GM21825 (cell line): Measurements from ENCODE around the gene IL31.
"Not testable (repeated sequence)": the region's sequence is repeated elsewhere in the genome, so short reads cannot be mapped to it uniquely, and the experiment has no call there.

Source experiments
- ATAC-seq: cut with Tn5 transposase; IDR thresholded peaks from one replicate; pipeline ENCODE4 v1.9.1; 2021; ENCODE audit warnings: mild to moderate bottlenecking, moderate library complexity; ENCODE audit not compliant: unreplicated experiment

IL31 gene

DNA sequence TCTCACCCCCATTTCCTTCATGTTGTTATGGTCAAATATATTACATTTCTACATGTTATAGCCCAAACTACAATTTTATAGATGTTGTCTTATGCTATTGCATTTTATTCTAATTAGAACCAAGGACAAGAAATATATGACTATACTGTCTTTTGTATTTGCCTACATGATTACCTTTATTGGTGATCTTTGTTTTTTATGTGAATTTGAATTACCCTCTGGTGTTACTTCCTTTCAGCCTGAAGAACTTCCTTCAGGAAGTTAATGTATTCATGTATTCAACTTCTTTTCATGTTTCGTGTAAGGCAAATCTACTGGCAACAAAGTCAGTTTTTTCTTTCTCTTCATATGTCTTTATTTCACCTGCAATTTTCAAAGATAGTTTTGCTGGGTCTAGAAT lies 20.8 kb upstream of the IL31 start:
- ATAC-seq = no peak

DNA sequence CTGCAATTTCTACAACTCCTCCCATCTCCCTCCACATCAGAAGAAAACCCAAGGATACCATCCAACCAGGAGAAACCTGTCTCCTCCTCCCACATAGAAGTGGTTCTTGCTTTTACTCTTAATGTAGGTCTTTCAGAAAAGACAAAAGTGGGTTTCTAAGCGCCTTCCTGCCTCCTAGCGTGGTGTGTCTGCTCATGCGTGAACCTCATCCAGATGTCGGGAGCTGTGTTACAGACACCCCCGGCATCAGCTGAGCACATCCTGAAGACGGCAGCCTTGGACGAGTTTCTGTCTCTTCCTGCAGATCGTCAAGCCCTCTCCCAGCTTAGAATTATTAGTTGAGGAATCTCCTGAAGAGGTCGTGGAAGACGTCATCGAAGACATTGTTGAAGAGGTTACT lies 18.4 kb upstream of the IL31 start:
- ATAC-seq = no peak

DNA sequence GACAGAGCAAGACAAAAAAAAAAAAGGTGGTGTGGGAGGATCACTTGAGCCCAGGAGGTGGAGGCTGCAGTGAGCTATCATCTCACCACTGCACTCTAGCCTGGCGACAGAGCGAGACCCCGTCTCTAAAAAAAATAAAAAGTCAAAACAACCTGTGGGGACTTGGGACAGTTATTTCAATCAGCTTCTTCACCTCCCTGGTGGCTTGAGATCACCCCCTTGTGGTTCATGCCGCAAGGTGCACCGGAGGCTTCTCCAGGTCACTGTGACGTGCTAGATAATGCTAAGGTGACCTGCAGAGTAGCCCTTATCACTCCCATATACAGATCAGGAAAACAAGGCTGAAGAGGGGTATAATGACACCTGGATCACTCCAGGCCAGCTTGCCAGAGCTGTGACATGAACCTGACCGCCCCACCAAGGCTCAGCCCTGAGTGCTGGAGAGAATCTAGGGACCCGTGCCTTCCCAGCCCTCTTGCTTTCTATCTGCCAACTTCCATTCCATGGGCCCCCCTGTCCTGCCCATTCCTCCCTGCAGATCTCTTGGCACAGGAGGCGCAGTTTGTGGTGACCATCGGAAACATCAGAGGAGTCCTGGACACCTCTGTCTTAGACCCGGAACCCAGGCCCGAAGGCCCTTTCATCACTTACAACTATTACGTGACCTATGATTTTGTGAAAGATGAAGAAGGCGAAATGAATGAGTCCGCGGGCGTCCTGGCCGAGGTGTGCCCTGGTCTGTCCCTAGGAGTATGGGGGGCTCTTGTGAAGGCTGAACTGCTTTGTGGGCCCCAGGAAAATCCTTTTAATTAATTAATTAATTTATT lies 17.0 kb upstream of the IL31 start:
- ATAC-seq = no peak

DNA sequence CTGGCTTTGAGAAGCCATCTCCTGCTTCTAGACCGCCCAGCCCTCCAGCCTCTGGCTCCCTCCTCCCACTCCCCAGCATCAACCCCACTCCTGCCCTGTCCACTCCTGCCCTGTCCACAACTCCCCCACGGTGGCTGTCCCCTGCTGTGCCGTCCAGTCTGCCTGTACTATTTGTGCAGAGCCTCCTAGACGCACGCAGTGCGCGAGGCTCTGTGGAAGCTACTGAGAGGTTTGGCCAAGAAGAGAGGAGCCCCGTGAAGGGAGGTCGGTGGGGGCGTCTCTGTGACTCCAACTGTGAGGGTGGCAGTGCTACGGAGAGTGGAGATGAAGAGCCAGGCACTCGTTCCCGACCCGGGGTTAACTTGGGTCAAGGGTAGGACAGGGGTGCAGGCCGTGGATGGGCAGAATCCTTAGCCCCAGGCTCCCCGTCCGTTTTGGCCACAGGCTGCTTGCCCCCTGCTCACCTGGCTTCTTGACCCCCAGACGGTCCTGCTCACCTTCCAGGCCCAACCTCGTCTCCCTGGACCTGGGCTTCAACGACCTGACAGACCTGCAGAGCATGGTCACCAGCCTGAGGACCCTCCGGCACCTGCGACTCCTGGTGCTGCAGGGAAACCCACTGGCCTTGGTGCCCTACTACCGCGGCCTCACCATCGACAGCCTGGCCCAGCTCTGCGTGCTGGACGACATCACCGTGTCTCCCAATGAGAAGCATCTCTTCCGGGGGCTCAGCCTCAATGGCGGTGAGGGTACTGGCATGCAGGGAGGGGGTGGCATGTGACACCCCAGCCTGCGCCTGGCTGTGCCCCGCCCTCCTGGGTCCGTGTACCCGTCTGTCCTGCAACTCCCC lies 15.8 kb upstream of the IL31 start:
- no peak for ATAC-seq

DNA sequence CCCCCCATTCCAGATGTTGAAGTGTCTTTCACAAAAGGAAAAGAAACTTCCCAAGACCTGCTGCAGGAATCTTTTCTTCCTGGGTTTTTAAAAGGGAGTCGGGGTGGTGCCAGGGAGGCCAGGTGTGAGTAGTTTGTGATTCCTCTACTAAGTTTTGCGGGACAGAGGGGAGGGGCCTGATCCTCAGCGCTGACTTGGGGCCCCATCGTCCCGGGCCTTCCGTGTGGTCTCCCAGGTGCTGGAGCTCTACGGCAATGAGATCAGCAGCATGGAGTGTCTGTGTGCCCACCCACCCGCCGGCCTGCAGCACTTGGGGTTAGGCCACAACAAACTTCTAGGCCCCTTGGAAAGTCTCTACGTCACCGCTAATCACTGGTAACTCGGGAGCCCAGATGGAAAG lies 13.4 kb upstream of the IL31 start:
- ATAC-seq = no peak

DNA sequence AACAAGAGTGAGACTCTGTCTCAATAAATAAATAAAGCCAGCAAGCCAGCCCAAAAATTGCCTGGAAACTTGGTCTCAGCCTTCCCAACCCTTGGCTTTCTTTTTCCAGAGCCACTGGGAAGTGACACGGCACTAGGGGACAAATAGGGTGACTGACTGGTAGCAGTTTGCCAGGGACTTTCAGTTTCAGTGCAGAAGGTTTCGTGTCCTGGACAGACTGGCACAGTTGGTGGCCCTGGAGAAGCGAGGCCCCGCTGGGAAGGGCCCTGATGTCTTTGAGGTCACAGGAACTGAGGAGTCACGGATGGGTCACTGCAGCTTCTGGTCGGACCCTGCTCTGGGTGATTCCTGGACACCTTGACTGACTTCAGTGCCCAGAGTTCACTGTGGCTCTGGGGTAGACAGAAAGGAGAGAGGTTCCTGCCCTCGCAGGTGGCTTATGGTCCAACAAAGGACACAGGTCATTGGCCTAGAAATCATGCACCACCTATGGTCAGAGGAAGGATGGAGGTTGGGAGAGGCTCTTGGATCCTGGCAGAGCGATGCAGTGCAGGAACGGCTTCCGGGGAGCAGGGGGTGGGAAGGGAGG lies 11.6 kb upstream of the IL31 start:
- ATAC-seq = no peak

DNA sequence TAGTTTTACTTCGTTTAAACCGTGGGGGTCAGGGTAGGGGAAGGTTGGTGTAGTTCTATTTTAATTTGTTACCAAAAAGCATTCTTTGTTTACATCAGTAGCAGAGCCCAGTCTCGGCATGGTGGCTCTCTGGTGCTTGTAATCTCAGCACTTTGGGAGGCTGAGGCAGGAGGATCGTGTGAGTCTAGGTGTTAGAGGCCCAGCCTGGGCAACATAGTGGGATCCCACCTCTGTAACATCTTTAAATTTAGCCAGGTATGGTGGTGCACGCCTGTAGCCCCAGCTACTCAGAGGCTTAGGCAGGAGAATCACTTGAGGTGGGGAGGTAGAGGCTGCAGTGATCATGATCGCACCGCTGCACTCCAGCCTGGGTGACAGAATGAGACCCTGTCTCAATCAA lies 11.1 kb upstream of the IL31 start:
- no peak for ATAC-seq

DNA sequence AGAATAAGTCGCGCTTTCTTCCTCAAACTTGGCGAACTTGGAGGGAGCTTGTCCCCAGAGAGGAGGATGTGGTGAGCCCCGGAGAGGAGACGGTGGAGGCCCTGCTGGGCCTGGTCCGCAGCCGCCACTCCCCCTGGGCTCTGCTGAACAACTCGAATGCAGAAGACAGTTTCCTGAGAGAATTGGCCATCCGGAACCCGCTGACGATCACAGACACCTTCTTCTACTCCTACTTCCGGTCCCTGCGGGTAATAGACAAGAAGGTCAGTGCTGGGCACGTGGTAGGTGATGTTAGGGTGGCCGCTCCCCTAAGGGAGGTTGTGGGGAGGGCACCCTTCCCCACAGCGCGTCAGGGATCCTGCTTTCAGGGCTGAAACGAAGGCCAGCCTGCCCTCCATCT lies 10.5 kb upstream of the IL31 start:
- no peak for ATAC-seq

DNA sequence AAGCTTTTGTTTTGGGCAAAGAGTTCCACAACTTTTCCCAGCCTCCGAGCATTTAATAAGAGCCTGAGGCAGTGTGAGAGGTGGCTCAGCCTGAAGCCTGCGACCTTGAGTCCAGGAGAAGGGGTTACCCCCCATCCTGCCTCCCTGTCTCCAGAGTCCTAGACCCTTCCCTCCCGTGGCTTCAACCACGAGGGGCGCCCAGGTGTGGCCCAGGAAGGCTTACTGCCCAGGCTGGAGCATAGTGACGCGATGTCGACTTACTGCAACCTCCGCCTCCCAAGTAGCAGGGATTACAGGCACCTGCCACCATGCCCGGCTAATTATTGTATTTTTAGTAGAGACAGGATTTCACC lies 9.5 kb upstream of the IL31 start:
- ATAC-seq = no peak

DNA sequence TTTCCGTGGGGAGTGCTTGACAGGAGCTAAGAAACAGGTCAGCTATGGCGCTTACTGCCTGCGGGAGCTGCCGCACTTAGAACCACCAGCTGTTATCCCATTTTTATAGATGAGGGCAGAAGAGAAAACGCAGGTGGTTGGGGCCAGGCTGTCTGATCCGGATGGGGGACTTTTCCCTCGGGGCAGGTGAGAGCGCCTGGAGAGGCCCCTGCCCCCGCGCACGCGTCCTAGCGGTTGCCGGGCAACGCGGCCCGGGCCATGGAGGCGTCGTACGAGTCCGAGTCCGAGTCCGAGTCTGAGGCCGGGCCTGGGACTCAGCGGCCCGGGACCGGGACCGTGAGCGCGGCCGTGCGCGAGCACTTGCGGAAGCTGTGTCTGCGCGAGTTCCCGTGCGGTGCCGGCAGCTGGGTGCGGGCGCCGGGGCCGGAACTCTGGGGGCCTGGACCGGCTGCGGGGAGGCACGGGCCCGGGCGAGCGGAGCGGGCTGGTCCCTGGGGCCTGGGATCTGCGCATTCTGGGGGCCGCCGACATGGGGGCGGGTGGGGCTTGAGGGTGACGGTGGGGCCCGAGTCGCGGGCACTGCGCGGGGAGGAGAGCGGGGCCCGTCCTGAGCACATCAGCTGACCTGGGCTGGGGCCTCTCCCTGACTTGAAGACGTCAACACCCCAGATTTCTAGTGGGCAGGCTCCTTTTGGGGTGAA lies 9.0 kb upstream of the IL31 start, which contains the start of gene LRRC43:
TSS of gene LRRC43 (plus strand) at position 237 of the 701 bp plus-strand sequence. CDS start at position 259, 22 bp downstream.
- ATAC-seq = no peak

DNA sequence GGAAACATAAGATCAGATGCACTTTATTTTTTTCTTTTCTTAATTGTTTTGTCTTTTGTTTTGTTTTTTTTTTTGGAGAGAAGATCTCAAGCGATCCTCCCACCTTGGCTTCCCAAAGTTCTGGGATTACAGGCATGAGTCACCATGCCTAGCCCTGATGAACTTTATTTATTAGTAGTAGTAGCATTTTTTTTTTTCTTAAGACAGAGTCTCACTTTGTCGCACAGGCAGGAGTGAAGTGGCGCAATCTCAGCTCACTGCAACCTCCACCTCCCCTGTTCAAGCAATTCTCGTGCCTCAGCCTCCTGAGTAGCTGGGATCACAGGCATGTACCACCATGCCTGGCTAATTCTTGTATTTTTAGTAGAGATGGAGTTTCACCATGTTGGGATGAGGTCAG lies 2.5 kb upstream of the IL31 start:
- not testable (repeated sequence) for ATAC-seq

DNA sequence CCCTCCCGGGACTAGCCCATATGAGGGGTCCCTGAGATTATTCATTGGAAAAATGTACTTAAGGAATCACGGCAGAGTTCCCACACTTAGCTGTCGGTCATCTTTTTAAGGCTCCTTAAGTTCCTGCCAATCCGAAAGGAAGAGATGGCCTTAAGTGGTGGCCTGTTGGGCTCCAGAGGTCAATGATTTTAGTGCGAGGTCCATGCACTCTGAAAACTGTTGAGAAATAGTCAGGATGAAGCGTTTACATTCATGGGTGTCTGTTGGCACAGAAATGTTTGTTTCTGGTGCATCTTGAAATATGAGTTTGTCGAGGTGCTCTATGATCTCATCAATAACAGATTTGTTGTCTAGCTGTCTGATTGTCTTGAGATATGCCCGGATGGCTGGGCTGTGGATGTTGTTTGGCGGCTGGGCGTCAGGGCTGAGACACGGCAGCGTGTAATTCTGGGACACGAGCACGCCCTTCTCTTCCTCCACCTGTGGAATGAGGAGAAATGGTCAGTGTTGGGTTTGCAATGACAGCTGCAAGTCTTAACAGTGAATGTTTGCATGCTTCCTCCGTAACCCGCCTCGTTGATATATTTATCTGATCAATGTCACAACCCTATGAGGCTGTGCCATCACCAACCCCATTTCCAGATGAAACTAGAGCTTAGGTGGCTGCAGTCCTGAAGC lies 1.6 kb downstream of the IL31 start:
- no peak for ATAC-seq

DNA sequence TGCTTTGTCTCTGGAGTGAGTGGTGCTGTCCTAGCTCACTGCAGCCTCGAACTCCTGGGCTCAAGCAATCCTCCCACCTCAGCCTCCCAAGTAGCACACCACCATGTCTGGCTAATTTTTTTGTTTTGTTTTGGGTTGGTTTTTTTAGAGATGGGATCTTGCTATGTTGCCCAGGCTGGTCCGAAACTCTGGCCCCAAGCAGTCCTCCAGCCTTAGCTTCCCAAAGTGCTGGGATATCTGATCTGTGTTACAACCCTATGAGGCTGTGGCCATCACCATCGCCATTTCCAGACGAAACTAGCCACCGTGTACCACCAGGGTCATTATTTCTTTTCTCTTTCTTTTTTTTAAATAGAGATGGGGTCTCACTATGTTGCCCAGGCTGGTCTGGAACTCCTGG lies 2.6 kb downstream of the IL31 start:
- ATAC-seq = no peak

DNA sequence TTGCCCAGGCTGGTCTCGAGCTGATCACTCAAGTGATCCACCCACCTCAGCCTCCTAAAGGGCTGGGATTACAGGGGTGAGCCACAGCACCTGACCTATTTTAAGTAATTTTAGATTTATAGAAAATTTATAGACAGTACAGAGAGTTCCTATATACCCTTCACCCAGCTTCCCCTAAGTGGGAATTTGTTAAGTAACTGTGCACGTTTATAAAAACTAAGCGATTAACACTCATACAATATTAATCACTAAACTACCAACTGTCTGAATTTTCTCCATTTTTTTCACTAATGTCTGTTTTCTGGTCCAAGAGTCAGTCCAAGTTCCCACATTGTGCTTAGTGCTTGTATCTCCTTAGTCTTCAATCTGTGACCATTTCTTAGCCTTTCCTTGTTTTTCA lies 5.5 kb downstream of the IL31 start:
- no peak for ATAC-seq

DNA sequence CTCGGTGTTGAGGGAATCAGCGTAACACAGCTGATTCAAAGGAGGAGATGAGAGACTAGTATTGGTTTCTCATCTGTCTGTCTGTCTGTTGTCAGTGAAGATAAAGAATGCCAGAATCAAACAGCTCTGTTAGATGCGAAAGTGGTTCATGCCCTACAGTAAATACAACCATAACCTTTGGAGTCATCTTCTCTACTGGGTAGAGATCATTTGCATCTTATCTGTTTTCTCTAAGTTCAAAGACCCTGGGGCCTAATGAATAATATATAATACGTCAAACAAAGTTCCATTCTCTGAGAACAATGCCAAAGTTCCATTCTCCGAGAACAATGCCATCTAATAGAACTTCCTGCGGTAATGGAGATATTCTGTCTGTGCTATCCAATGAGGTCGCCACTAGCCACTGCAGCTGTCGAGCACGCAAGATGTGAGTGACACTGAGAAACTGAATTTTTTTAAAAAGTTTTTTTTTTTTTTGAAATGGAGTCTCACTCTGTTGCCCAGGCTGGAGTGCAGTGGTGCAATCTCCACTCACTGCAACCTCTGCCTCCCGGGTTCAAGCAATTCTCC lies 6.6 kb downstream of the IL31 start:
- ATAC-seq = no peak

DNA sequence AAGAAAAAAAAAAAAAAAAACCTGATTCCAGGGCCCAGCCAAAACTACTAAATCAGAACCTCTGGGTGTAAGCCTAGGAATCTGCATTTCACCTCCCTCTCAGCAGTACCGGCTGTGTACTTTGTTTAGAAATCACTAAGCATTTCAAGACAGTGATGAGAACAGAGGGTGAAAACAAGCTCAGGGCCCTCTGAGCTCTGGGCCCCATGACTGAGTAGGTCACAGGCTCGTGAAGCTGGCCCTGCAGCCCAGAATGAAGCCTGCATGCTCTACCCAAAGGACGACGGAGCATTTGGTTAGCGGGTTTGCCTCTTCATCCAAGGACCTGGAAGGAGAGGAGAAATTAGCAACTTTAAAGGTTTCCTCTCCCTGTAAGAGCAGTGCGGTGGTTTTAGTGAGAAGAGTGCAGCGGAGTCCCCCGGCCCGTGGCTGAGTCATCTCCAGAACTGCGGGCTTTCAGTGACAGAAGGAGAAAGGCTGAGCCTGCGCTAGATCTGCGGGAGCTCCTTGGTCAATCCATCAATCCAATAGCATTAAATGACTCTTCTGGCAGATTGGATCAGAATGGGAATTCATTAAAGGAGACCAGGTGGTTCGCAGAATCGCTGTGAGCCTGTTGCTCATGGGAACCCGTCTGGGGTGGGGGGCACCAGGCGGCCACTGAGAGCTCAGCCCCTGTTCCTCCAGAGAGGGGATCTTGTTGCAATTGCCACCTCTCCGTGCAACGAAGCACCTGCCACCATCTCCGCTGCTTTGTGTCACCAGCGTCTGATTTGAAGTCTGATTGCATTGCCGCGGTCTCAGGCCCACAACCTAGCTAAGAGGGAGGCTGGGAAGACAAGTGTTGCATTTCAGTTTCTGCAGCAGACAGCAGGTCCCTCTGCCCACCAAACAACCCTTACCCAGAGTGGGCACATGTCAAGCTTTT lies 7.3 kb downstream of the IL31 start:
- no peak for ATAC-seq

DNA sequence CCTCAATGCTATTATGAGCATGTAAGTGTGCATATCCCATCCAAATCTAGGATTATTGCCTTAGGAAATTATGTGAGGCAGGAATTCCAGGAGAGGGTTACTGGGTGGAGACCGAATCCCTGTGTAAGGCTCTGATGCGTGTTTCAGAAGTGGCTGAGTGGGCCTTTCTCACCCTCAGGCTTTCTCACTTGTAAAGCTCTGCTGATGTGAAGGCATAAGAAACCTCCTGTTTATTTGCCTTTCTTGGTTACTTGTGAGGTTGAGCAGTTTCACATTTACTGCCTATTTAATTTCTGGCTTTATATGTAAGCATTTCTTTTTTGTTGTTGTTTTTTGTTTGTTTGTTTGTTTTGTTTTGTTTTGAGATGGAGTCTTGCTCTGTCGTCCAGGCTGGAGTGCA lies 11.0 kb downstream of the IL31 start:
- ATAC-seq = no peak

DNA sequence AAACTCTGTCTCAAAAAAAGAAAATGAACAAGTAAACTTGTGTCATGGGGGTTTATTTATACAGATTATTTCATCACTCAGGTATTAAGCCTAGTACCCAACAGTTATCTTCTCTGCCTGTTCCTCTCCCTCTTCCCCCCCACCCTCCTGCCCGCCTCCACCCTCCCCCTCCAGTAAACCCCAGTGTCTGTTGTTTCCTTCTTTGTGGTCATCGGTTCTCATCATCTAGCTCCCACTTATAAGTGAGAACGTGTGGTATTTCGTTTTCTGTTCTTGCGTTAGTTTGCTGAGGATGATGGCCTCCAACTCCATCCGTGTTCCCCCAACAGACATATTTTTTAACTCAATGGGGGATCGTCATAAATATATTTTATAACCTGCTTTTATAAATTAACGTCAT lies 12.3 kb downstream of the IL31 start:
- no peak for ATAC-seq

DNA sequence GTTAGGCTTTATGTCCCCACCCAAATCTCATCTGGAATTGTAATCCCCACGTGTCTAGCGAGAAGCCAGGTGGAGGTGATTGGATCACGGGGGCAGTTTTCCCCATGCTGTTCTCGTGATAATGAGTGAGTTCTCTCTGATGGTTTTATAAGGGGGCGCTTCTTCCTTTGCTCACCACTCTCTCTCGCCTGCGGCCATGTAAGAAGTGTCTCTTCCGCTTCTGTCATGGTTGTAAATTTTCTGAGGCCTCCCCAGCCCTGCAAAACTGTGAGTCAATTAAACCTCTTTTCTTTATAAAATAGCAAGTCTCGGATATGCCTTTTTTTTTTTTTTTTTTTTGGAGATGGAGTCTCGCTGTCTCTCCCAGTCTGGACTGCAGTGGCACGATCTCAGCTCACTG lies 13.3 kb downstream of the IL31 start:
- no peak for ATAC-seq
